ENCODE results near the gene SIN3A.

The SIN3A gene

GRCh38 chr15:75425966-75426500, 25.5 kb downstream of the SIN3A start:
- H3K27me3 ChIP-seq (ENCODE audit: control insufficient read depth, low read length), result no peaks in the 10 kb centered on the region
- peaks cover 52% of the 10 kb centered on the region for H3K79me2 ChIP-seq (ENCODE audit: control insufficient read depth, low read length)
- H3K36me3 ChIP-seq (ENCODE audit: control insufficient read depth, low read length), result peaks cover 68% of the 10 kb centered on the region
- H3F3A ChIP-seq (ENCODE audit: control insufficient read depth, insufficient read depth), result 0 out of 2 replicates have a peak, but pooled peaks cover 5% of the 10 kb centered on the region
- no peak overlapping the region for H3K27ac ChIP-seq (ENCODE audit: low read depth, low read length)
- H4K20me1 ChIP-seq (ENCODE audit: control insufficient read depth, insufficient read depth, low read depth, low read length), result no peaks in the 10 kb centered on the region; the same call in 1 of the 2 replicates
- no peak overlapping the region for H3K4me3 ChIP-seq (ENCODE audit: low read length)
- no peaks in the 10 kb centered on the region for H3K9me2 ChIP-seq (replicated peaks; ENCODE audit: control insufficient read depth, low read length)
- no peaks in the 10 kb centered on the region for H3K4me1 ChIP-seq (ENCODE audit: control insufficient read depth, low read length)
- TF ChIP-seq CTCF (IDR thresholded peaks at IDR 0.05; ENCODE audit: low read depth, low read length, poor library complexity, severe bottlenecking) (no peak), EZH2phosphoT487 (IDR thresholded peaks at IDR 0.05; ENCODE audit: borderline replicate concordance, low read length) (no peak)
- H3K9me3 ChIP-seq (ENCODE audit: control insufficient read depth, insufficient read depth, low read length), result no peaks in the 10 kb centered on the region
- no peak overlapping the region for H3K4me2 ChIP-seq (ENCODE audit: low read length)

GRCh38 chr15:75422554-75422953, 28.9 kb downstream of the SIN3A start:
- H3K4me1 ChIP-seq (ENCODE audit: control insufficient read depth, low read length), result no peaks in the 10 kb centered on the region
- no peaks in the 10 kb centered on the region for H3K9me3 ChIP-seq (ENCODE audit: control insufficient read depth, insufficient read depth, low read length)
- H3K9me2 ChIP-seq (replicated peaks; ENCODE audit: control insufficient read depth, low read length), result no peaks in the 10 kb centered on the region
- TF ChIP-seq CTCF (IDR thresholded peaks at IDR 0.05; ENCODE audit: low read depth, low read length, poor library complexity, severe bottlenecking) (no peak), EZH2phosphoT487 (IDR thresholded peaks at IDR 0.05; ENCODE audit: borderline replicate concordance, low read length) (no peak)
- H3K27me3 ChIP-seq (ENCODE audit: control insufficient read depth, low read length), result no peaks in the 10 kb centered on the region
- peaks cover 68% of the 10 kb centered on the region for H3K36me3 ChIP-seq (ENCODE audit: control insufficient read depth, low read length)
- no peaks in the 10 kb centered on the region for H3F3A ChIP-seq (ENCODE audit: control insufficient read depth, insufficient read depth)
- H3K79me2 ChIP-seq (ENCODE audit: control insufficient read depth, low read length), result peaks cover 34% of the 10 kb centered on the region
- H4K20me1 ChIP-seq (ENCODE audit: control insufficient read depth, insufficient read depth, low read depth, low read length), result no peaks in the 10 kb centered on the region
- H3K4me3 ChIP-seq (ENCODE audit: low read length), result no peak overlapping the region
- H3K27ac ChIP-seq (ENCODE audit: low read depth, low read length), result no peak overlapping the region
- H3K4me2 ChIP-seq (ENCODE audit: low read length), result no peak overlapping the region

- no peak for TF ChIP-seq CTCF (IDR thresholded peaks at IDR 0.05; ENCODE audit: low read depth, low read length, poor library complexity, severe bottlenecking)
- no peak for TF ChIP-seq EZH2phosphoT487 (IDR thresholded peaks at IDR 0.05; ENCODE audit: borderline replicate concordance, low read length)
- Histone ChIP-seq H3K27ac (ENCODE audit: low read depth, low read length) (no peak overlapping the region), H3K79me2 (ENCODE audit: control insufficient read depth, low read length) (peaks cover 25% of the 10 kb centered on the region), H3K4me2 (ENCODE audit: low read length) (no peak overlapping the region), H3F3A (ENCODE audit: control insufficient read depth, insufficient read depth) (no peaks in the 10 kb centered on the region), H3K4me1 (ENCODE audit: control insufficient read depth, low read length) (no peaks in the 10 kb centered on the region), H3K9me2 (replicated peaks; ENCODE audit: control insufficient read depth, low read length) (no peaks in the 10 kb centered on the region), H3K36me3 (ENCODE audit: control insufficient read depth, low read length) (peaks cover 63% of the 10 kb centered on the region), H4K20me1 (ENCODE audit: control insufficient read depth, insufficient read depth, low read depth, low read length) (no peaks in the 10 kb centered on the region), H3K4me3 (ENCODE audit: low read length) (no peak overlapping the region), H3K9me3 (ENCODE audit: control insufficient read depth, insufficient read depth, low read length) (no peaks in the 10 kb centered on the region), H3K27me3 (ENCODE audit: control insufficient read depth, low read length) (no peaks in the 10 kb centered on the region)
Observed at GRCh38 chr15:75420698-75421097, 30.8 kb downstream of the SIN3A start.
